ENCODE results near the gene POTED. TPM values are rescaled to one million over a fixed set of nuclear protein-coding genes. Genes with fewer than 3 reads are reported as not detected.

Gene POTED
- not detected in 2 replicates for total RNA-seq

GRCh38 chr21:13609477-13609876 lies at the start of gene POTED:
Gene POTED (plus strand): TSS chr21:13609777. CDS start chr21:13610229, 452 bp downstream.

Measured in smooth muscle cell of bladder (primary cell).